Lower leg skin (tissue), 3 donors: ENCODE data around the gene PNMA6E.

Experiments
- CTCF ChIP-seq, 3 donors: fragments of 450-650 bp; IDR thresholded peaks; one replicate each; pipeline ENCODE4 v1.5.1; 2016; ENCODE audit warnings: antibody characterized with exemption in 3 of 3, mild to moderate bottlenecking in 3 of 3, moderate library complexity in 2 of 3
- POLR2A ChIP-seq, 2 donors: fragments of 450-650 bp; IDR thresholded peaks; one replicate each; pipeline ENCODE4 v1.6.1; 2016 to 2017; ENCODE audit warnings: antibody characterized with exemption in 2 of 2, mild to moderate bottlenecking in 1 of 2, moderate library complexity in 1 of 2

GRCh38 chrX:153375571-153375970, 25.6 kb downstream of the PNMA6E start:
- no peak for TF ChIP-seq CTCF (IDR thresholded peaks at IDR 0.05)
- no peak for TF ChIP-seq POLR2A (IDR thresholded peaks at IDR 0.05)
